AG09309 (cell line): Measurements from ENCODE around the gene KCNH1.

Experiments used
- DNase-seq: peaks from one replicate; pipeline ENCODE4 v3.0.0-alpha.2; 2010; ENCODE audit warnings: low read depth
- H3K4me3 ChIP-seq: 2 replicates; pipeline ENCODE4 v1.5.1; 2011; ENCODE audit warnings: mild to moderate bottlenecking, low read depth, low read length, moderate library complexity; ENCODE audit not compliant: control insufficient read depth
- TF ChIP-seq, protein P1 (sequence below): IDR thresholded peaks from 2 replicates; pipeline ENCODE4 v1.5.1; 2011; ENCODE audit warnings: mild to moderate bottlenecking, low read depth, low read length, inconsistent platforms; ENCODE audit not compliant: insufficient read depth, control insufficient read depth; ENCODE audit errors: missing control alignments

Gene KCNH1

DNA sequence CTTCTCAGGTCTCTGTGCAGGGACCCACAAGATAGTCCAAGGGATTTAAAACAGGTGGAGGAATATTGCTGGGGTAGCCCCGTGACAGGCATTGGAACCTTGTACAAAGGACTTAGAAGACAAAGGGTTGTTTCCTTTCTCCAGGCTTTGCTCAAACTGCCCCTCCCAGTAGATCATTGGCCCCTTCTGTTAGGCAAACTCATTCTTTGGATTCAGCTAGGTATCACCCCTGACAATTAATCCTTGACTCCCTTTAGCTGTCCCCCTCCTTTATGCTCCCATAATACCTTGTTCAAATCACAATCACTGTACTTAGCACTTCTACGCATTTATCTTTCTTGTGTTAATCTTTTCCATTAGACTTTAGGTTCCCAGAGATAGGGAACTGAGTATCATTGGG is 360.5 kb downstream of the KCNH1 start:
- no peak for DNase-seq
- TF ChIP-seq, protein P1, sequence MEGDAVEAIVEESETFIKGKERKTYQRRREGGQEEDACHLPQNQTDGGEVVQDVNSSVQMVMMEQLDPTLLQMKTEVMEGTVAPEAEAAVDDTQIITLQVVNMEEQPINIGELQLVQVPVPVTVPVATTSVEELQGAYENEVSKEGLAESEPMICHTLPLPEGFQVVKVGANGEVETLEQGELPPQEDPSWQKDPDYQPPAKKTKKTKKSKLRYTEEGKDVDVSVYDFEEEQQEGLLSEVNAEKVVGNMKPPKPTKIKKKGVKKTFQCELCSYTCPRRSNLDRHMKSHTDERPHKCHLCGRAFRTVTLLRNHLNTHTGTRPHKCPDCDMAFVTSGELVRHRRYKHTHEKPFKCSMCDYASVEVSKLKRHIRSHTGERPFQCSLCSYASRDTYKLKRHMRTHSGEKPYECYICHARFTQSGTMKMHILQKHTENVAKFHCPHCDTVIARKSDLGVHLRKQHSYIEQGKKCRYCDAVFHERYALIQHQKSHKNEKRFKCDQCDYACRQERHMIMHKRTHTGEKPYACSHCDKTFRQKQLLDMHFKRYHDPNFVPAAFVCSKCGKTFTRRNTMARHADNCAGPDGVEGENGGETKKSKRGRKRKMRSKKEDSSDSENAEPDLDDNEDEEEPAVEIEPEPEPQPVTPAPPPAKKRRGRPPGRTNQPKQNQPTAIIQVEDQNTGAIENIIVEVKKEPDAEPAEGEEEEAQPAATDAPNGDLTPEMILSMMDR, result no peak
- H3K4me3 ChIP-seq, result no peak overlapping the region

DNA sequence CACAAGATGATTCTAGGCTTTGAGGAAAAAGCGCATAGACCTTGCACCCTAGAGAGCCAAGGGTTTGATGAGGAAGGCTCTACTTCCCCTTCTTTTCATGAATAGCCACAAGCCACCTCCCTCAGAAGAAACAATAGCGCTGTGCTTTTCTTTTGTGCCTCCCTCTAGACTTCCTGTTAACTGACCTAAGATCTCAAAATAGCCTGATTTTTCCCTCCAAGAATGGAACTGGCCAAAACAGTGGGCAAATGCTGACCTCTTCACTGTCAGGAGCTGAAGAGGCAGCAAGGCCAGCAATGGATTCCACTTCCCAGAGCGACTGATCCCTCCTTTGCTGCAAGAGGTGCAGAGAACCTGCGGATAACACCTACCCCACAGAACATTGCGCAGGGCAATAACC is 362.8 kb downstream of the KCNH1 start:
- no peak for DNase-seq
- TF ChIP-seq, protein P1, result no peak
- no peak overlapping the region for H3K4me3 ChIP-seq

DNA sequence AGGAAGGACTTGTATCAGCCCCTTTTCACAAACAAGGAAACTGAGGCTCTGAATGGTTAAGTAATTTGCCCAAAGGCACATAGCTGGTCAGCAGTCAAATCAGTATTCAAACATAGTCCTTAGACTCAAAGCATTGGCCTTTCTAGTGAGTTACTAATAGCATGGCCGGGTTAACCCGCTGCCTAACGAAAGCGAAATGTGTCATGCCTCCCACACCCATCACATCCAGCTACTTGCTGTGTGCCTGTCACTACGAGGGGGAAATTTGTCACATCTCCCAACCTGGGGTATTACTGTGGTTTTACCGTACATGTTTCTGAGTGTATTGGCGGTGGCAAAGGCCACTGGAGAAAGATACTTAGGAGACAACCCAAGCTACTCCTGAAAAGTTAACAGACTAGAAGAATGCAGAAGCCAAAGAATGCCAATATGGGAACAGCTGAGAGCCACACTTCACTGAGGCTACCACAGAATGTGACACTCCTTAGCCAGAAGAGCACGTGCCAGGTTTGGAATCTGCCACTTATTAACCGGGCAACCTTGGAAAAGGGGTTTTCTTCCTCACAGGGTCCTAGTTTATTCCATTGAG is 363.5 kb downstream of the KCNH1 start:
- no peak for DNase-seq
- no peak overlapping the region for H3K4me3 ChIP-seq
- TF ChIP-seq, protein P1, result no peak

DNA sequence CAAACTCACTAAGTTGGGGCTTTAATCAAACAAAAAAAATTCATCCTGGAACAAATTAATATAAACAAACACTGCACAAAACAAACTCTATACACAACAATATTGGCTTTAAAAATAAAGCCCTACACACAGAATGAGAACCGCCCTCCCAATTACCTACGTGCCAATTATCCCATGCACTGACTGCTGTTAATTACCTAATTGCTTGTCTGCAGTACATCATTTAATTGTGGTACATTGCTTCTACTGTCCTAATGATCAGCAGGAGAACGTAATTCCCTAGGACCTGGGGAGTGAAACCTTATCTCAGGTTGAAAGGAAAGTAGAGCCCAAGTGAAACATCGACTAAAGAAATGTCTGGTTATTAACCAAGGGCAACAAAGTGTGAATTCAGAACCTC is 364.5 kb downstream of the KCNH1 start:
- TF ChIP-seq, protein P1, result no peak
- no peak overlapping the region for H3K4me3 ChIP-seq
- DNase-seq, result no peak

DNA sequence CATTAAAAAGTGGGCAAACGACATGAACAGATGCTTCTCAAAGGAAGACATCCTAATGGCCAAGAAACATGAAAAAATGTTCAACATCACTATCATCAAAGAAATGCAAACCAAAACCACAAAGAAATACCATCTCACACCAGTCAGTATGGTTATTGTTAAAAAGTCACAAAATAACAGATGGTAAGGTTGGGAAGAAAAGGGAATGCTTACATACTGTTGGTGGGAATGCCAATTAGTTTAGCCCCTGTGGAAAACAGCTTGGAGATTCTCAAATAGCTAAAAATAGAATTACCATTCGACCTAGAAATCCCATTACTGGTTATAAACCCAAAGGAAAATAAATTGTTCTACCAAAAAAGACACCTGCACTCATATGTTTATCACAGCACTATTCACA is 369.4 kb downstream of the KCNH1 start:
- H3K4me3 ChIP-seq, result no peak overlapping the region
- no peak for DNase-seq
- TF ChIP-seq, protein P1, result no peak

DNA sequence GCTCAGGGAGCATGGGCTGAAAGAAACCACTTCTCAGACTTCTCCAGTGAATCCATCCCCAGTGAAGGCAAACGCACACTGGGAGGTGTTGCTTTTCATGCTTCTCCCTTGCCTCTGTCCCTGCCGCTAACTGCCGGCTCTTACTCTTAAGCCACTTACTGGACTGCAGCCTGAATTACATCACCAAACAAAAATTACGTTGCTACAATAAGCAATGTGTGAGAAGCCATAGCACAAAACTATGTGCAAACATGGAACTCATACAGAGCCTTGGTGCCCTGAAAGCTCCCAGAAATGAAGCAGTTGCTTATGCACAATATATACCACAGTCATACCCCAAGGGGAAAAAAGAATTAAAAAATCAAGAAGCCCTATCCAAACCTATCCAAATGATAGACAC is 375.2 kb downstream of the KCNH1 start:
- H3K4me3 ChIP-seq, result no peak overlapping the region
- no peak for DNase-seq
- TF ChIP-seq, protein P1, result no peak

DNA sequence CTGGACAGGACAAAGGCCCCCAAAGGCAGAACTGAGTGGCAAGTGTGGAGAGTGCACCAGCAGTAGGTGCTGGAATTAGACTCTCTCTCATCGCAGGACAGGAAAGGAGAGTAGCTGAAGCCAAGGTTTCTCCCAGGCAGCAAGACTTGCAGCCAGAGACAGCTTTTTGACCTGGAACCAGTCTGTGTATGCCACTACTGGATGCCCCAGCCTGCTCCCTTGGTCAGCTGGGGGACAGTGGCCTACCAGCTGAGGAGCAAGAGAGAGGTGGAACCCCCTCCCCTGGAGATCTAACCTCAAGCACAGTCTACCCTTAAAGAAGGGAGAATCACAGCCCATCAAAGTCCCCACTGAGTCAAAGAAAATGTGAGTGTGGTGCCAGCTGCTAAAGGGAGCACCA is 375.7 kb downstream of the KCNH1 start:
- no peak overlapping the region for H3K4me3 ChIP-seq
- TF ChIP-seq, protein P1, result no peak
- no peak for DNase-seq
